Progenitor cell of endocrine pancreas (in vitro differentiated cells): ENCODE data around the gene FAM76A. TPM values are rescaled to one million over a fixed set of nuclear protein-coding genes. Genes with fewer than 3 reads are reported as not detected.
A peak's percentile ranks its signal among the peaks of the same experiment; 100 is the strongest.
"Not testable (repeated sequence)": the region's sequence is repeated elsewhere in the genome, so short reads cannot be mapped to it uniquely, and the experiment has no call there.

Experiments used
- DNase-seq: peaks from one replicate; pipeline ENCODE4 v3.0.0; 2021; ENCODE audit warnings: low spot score; ENCODE audit not compliant: unreplicated experiment
- H3K27ac Mint-ChIP-seq: 2 replicates; pipeline ENCODE4 v1.8.0; 2021; ENCODE audit warnings: mild to moderate bottlenecking, moderate library complexity, mixed read lengths
- H3K27me3 Mint-ChIP-seq: 2 replicates; pipeline ENCODE4 v1.8.0; 2021; ENCODE audit warnings: mixed read lengths
- H3K36me3 Mint-ChIP-seq: 2 replicates; pipeline ENCODE4 v1.8.0; 2022; ENCODE audit warnings: mixed read lengths; ENCODE audit not compliant: insufficient read depth
- H3K4me1 Mint-ChIP-seq: 2 replicates; pipeline ENCODE4 v1.8.0; 2021; ENCODE audit warnings: low read depth, mixed read lengths
- H3K4me3 Mint-ChIP-seq: 2 replicates; pipeline ENCODE4 v1.8.0; 2021; ENCODE audit warnings: low read depth, mild to moderate bottlenecking, moderate library complexity, mixed read lengths
- H3K9me3 Mint-ChIP-seq: 2 replicates; pipeline ENCODE4 v1.8.0; 2021; ENCODE audit warnings: low read depth, mixed read lengths
- CTCF ChIP-seq: fragments of 200-600 bp; sonication (generic); IDR thresholded peaks from one replicate; pipeline ENCODE4 v1.5.0; 2021; ENCODE audit warnings: antibody characterized with exemption, mild to moderate bottlenecking; ENCODE audit not compliant: unreplicated experiment
- total RNA-seq: library from RNA; stranded (reverse); gene quantifications from 2 replicates; pipeline ENCODE4 v1.2.1, GENCODE V29; 2021

FAM76A gene
- total RNA-seq, 1 donor from 2014 or later, result 14.7 TPM

DNA sequence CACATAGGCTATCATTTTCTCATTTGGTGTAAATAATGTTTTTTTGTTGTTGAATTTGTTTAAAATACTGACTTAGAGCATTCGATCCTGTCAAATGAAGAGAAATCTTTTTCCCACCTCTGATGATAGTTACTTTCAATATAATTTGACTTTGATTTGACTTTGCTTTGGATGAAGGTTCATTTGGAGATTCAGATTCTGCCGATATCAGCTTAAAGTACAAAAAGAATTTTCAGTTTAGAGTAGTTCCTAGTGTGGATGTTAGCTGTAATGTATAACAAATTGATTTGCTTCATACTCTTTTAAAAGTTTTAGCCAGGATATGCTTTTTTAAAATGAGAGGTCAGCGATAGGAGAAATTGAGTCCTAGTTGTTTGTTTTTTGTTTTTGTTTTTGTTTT lies 57.2 kb downstream of the FAM76A start:
- H3K36me3 Mint-ChIP-seq, result no peaks in the 10 kb centered on the region
- no peak for TF ChIP-seq CTCF
- no peaks in the 10 kb centered on the region for H3K27me3 Mint-ChIP-seq
- no peak overlapping the region for H3K27ac Mint-ChIP-seq
- no peaks in the 10 kb centered on the region for H3K9me3 Mint-ChIP-seq
- no peak overlapping the region for H3K4me3 Mint-ChIP-seq
- peaks cover 12% of the 10 kb centered on the region for H3K4me1 Mint-ChIP-seq
- no peak for DNase-seq

- TF ChIP-seq CTCF, result no peak
- DNase-seq, result no peak
- peaks cover under 1% of the 10 kb centered on the region for H3K36me3 Mint-ChIP-seq
- peaks cover 12% of the 10 kb centered on the region for H3K4me1 Mint-ChIP-seq
- H3K27me3 Mint-ChIP-seq, result no peaks in the 10 kb centered on the region
- H3K9me3 Mint-ChIP-seq, result no peaks in the 10 kb centered on the region
- H3K27ac Mint-ChIP-seq, result no peak overlapping the region
- no peak overlapping the region for H3K4me3 Mint-ChIP-seq
These were observed 58.9 kb downstream of the FAM76A start for GRCh38 chr1:27784700-27785099.

DNA sequence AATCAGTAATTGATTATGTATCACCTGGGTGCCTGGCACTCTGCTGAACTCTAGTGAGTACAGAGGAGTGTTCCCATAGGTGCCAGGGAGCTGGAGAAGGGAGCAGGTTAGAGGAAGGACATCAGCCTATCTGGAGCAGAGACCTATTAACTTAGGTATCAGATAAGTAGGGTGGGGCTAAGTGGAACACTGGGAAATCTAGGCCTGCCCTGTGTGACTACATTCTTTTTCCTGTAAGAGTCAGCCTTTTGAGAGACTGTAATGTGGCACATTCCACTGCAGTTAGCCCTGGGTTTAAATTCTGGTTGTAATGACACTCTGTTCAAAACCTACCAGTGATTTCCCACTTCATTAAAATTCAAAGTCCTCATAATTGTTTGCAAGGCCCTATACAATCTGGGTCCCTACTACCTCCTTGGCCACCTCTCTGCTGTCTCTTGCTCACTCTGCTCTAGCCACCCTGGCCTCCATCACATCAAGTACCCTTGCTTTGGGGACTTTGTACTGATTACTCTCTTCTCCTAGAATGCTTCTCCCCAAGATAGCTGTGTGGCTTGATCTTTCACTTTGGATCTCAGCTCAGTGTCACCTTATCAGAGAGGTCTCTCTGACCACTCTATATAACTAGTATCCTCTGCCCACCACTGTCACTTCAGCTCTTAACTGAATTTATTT lies 60.2 kb downstream of the FAM76A start:
- H3K9me3 Mint-ChIP-seq, result no peaks in the 10 kb centered on the region
- no peak for TF ChIP-seq CTCF
- H3K4me3 Mint-ChIP-seq, result no peak overlapping the region
- peaks cover 7% of the 10 kb centered on the region for H3K36me3 Mint-ChIP-seq
- peaks cover 12% of the 10 kb centered on the region for H3K4me1 Mint-ChIP-seq
- no peaks in the 10 kb centered on the region for H3K27me3 Mint-ChIP-seq
- DNase-seq, result no peak
- H3K27ac Mint-ChIP-seq, result peak overlapping the region; percentile 86

GRCh38 chr1:27787895-27788294 lies 62.1 kb downstream of the FAM76A start:
- no peak for TF ChIP-seq CTCF
- H3K27ac Mint-ChIP-seq, result no peak overlapping the region

DNA sequence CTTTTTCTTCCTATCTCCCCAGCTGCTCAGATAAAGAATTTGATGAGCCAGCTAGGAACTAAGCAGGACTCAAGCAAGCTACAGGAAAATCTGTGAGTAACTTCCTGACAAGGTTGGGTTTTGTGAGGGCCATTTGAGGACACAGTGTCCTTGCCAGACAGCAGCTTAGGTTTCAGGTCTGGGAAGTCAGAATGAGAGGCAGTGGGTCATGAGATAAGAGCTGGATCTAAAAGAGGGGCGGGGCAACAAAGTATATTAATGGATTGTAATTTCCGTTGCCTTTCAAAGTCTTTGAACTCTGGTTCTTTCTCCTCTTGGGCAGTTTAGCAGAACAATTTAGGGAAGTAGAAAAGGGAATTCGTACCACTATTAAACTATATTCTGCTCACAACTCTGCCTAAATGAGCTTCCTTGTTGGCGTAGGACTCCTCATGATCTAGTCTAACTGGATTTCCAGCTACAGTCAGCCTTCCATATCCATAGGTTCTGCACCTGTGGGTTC lies 63.8 kb downstream of the FAM76A start:
- H3K36me3 Mint-ChIP-seq, result peaks cover 8% of the 10 kb centered on the region
- TF ChIP-seq CTCF, result no peak
- H3K27ac Mint-ChIP-seq, result no peak overlapping the region
- peaks cover 12% of the 10 kb centered on the region for H3K4me1 Mint-ChIP-seq
- DNase-seq, result no peak
- H3K9me3 Mint-ChIP-seq, result no peaks in the 10 kb centered on the region
- H3K4me3 Mint-ChIP-seq, result no peak overlapping the region
- H3K27me3 Mint-ChIP-seq, result no peaks in the 10 kb centered on the region

More at GRCh38 chr1:27787895-27788294, 62.1 kb downstream of the FAM76A start:
- Mint-ChIP-seq H3K27me3 (no peaks in the 10 kb centered on the region), H3K4me3 (no peak overlapping the region), H3K36me3 (peaks cover 7% of the 10 kb centered on the region), H3K4me1 (peaks cover 12% of the 10 kb centered on the region), H3K9me3 (no peaks in the 10 kb centered on the region)
- DNase-seq, result no peak

DNA sequence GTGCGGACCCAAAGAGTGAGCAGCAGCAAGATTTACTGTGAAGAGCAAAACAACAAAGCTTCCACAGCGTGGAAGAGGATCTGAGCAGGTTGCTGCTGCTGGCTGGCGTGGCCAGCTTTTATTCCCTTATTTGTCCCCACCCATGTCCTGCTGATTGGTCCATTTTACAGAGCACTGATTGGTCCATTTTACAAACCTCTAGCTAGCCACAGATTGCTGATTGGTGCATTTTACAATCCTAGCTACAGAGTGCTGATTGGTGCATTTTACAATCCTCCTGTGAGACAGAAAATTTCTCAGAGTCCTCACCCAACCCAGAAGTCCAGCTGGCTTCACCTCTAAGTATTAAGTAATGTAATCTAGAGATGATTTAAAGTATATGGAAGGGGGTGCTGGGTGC lies 64.5 kb downstream of the FAM76A start:
- H3K36me3 Mint-ChIP-seq, result peaks cover 10% of the 10 kb centered on the region
- H3K27me3 Mint-ChIP-seq, result not testable (repeated sequence)

More for the DNA sequence above, 64.5 kb downstream of the FAM76A start:
- H3K4me1 Mint-ChIP-seq, H3K27ac Mint-ChIP-seq, DNase-seq, H3K9me3 Mint-ChIP-seq, H3K4me3 Mint-ChIP-seq: not testable (repeated sequence)
